Measurements from ENCODE around the gene TMEM143.

DNA sequence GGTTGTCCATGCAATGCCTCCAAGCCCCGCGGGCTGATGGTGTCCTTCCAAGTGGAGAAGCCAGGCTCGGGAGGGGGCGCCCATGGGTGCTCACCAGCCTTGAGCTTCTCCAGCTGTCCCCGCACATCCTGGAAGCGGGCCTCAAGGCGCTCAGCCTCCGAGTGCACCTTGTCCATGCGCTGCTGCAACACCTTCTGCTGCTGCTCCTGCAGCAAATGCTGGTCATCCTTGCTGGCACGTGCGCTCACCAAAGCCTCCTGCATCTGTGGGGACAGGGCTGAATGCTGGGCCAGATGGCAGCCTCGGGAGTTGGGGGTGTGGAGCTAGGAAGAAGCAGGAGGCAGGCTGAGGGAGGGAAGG lies 61.2 kb downstream of the TMEM143 start:
- TF ChIP-seq, protein P1, sequence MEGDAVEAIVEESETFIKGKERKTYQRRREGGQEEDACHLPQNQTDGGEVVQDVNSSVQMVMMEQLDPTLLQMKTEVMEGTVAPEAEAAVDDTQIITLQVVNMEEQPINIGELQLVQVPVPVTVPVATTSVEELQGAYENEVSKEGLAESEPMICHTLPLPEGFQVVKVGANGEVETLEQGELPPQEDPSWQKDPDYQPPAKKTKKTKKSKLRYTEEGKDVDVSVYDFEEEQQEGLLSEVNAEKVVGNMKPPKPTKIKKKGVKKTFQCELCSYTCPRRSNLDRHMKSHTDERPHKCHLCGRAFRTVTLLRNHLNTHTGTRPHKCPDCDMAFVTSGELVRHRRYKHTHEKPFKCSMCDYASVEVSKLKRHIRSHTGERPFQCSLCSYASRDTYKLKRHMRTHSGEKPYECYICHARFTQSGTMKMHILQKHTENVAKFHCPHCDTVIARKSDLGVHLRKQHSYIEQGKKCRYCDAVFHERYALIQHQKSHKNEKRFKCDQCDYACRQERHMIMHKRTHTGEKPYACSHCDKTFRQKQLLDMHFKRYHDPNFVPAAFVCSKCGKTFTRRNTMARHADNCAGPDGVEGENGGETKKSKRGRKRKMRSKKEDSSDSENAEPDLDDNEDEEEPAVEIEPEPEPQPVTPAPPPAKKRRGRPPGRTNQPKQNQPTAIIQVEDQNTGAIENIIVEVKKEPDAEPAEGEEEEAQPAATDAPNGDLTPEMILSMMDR (IDR thresholded peaks at IDR 0.05; ENCODE audit: extremely low read depth in 1 of 2, insufficient read depth in 1 of 2, low read depth in 1 of 2, low read length in 2 of 2): no peak
- TF ChIP-seq POLR2A (IDR thresholded peaks at IDR 0.05; ENCODE audit: low read depth, low read length) (no peak), JUN (IDR thresholded peaks at IDR 0.05; ENCODE audit: borderline replicate concordance, insufficient read depth, insufficient read length, low read depth) (no peak), EZH2 (IDR thresholded peaks at IDR 0.05; ENCODE audit: borderline replicate concordance, low read depth, low read length, severe bottlenecking) (no peak), GATA2 (IDR thresholded peaks at IDR 0.05; ENCODE audit: insufficient read depth, insufficient read length, low read depth, low read length) (no peak), POLR2AphosphoS5 (IDR thresholded peaks at IDR 0.05; ENCODE audit: insufficient read depth, low read depth, low read length) (no peak), FOS (IDR thresholded peaks at IDR 0.05; ENCODE audit: borderline replicate concordance, insufficient read depth, low read length) (no peak), MYC (IDR thresholded peaks at IDR 0.05; ENCODE audit: low read depth, low read length) (no peak)
- TF ChIP-seq, protein P2, sequence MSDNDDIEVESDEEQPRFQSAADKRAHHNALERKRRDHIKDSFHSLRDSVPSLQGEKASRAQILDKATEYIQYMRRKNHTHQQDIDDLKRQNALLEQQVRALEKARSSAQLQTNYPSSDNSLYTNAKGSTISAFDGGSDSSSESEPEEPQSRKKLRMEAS (IDR thresholded peaks at IDR 0.05; ENCODE audit: insufficient read depth, insufficient read length): no peak
